GM12878 (cell line): ENCODE measurements around the gene OR8I2. TPM values are rescaled to one million over a fixed set of nuclear protein-coding genes. Genes with fewer than 3 reads are reported as not detected.

Source experiments
- ATAC-seq: fragments of 200-7000 bp; cut with Tn5 transposase; 3 replicates; pipeline ENCODE4 v1.9.1; 2020; ENCODE audit warnings: mild to moderate bottlenecking, moderate library complexity
- BruUV-seq: library from RNA; stranded (reverse); fragments of 400-500 nt; replicated peaks from 2 replicates; lab custom pipeline; 2021; lab: Mats Ljungman, UMichigan
- CTCF ChIA-PET: fragments of 300-600 bp; sonication (Branson Sonifier 250); formaldehyde crosslinking; extraction: SDS; loops from one replicate; lab custom pipeline; 2021; ENCODE audit warnings: inconsistent platforms; lab: Yijun Ruan, JAX
- POLR2A ChIA-PET: fragments of 350-600 bp; formaldehyde crosslinking; extraction: SDS; loops from one replicate; lab custom pipeline; 2021; ENCODE audit warnings: inconsistent platforms; lab: Charles Lee
- RAD21 ChIA-PET: fragments of 300-600 bp; sonication (Branson Sonifier 250); formaldehyde crosslinking; loops from one replicate; lab custom pipeline; 2023; ENCODE audit warnings: antibody characterized with exemption; ENCODE audit not compliant: unreplicated experiment; lab: Charles Lee
- SMC1A ChIA-PET: fragments of 300-600 bp; sonication (Branson Sonifier 250); formaldehyde crosslinking; loops from one replicate; lab custom pipeline; 2023; ENCODE audit not compliant: unreplicated experiment, uncharacterized antibody; lab: Charles Lee
- DNase-seq: peaks from one replicate; pipeline ENCODE4 v3.0.0-alpha.2; 2011; ENCODE audit warnings: low read depth, low spot score
- FAIRE-seq: peaks from 3 replicates; lab custom pipeline; 2011; peaks lifted over from hg19 to GRCh38; lab: Jason Lieb, UNC
- H2AFZ ChIP-seq: 2 replicates; pipeline ENCODE4 v1.6.0; 2011; ENCODE audit warnings: low read depth, low read length, control low read depth; ENCODE audit not compliant: control insufficient read depth
- H3K27ac ChIP-seq: 2 replicates; pipeline ENCODE4 v1.5.1; 2011; ENCODE audit warnings: control low read depth; ENCODE audit not compliant: control insufficient read depth, insufficient read depth
- H3K27me3 ChIP-seq, 2 experiments: replicated peaks in 1 of 2; 2 replicates each; pipeline versions ENCODE4 v1.6.0 to v1.6.1; 2011; ENCODE audit warnings: low read length in 1 of 2; ENCODE audit not compliant: control insufficient read depth in 2 of 2, insufficient read depth in 2 of 2
- H3K36me3 ChIP-seq, 2 experiments: 2 replicates each; pipeline ENCODE4 v1.5.1; 2011; ENCODE audit warnings: low read length in 1 of 2; ENCODE audit not compliant: control insufficient read depth in 2 of 2, insufficient read depth in 2 of 2
- H3K4me1 ChIP-seq: 2 replicates; pipeline ENCODE4 v1.6.1; 2011; ENCODE audit warnings: mild to moderate bottlenecking, low read length, moderate library complexity, mixed read lengths; ENCODE audit not compliant: control insufficient read depth, insufficient read depth
- H3K4me2 ChIP-seq: 2 replicates; pipeline ENCODE4 v1.6.0; 2011; ENCODE audit warnings: control low read depth; ENCODE audit not compliant: control insufficient read depth, insufficient read depth
- H3K4me3 ChIP-seq: fragments of 200-600 bp; sonication (generic); 2 replicates; pipeline ENCODE4 v1.5.1; 2016
- H3K79me2 ChIP-seq: 2 replicates; pipeline ENCODE4 v1.6.0; 2011; ENCODE audit warnings: low read length; ENCODE audit not compliant: control insufficient read depth, insufficient read depth
- H3K9ac ChIP-seq: 2 replicates; pipeline ENCODE4 v1.8.0; 2011; ENCODE audit warnings: low read length, control low read depth, mixed read lengths; ENCODE audit not compliant: control insufficient read depth, insufficient read depth
- H3K9me3 ChIP-seq: replicated peaks from 3 replicates; pipeline ENCODE4 v1.5.1; 2011; ENCODE audit warnings: mild to moderate bottlenecking, low read length; ENCODE audit not compliant: control insufficient read depth, insufficient read depth
- H4K20me1 ChIP-seq: 2 replicates; pipeline ENCODE4 v1.6.0; 2011; ENCODE audit not compliant: control insufficient read depth, insufficient read depth
- CEBPB ChIP-seq, 2 experiments: fragments of 150-350 bp in 1 of 2; IDR thresholded peaks; 2 replicates each; pipeline ENCODE4 v1.6.1; 2012 to 2014; ENCODE audit warnings: low read depth in 2 of 2, low read length in 2 of 2, borderline replicate concordance in 1 of 2, inconsistent platforms in 1 of 2
- FOXM1 ChIP-seq: IDR thresholded peaks from 2 replicates; pipeline ENCODE4 v1.6.1; 2012; ENCODE audit warnings: low read depth, mild to moderate bottlenecking, inconsistent platforms, low read length, moderate library complexity
- IKZF2 ChIP-seq, 2 experiments: fragments of 450-650 bp; IDR thresholded peaks; 2 replicates each; pipeline ENCODE4 v1.6.1; 2017; ENCODE audit warnings: mild to moderate bottlenecking in 2 of 2, moderate library complexity in 2 of 2
- KAT2A ChIP-seq: conservative IDR thresholded peaks from 2 replicates; pipeline ENCODE4 v1.6.1; 2011; ENCODE audit warnings: low read depth, low read length; ENCODE audit not compliant: control insufficient read depth
- MEF2A ChIP-seq: IDR thresholded peaks from 2 replicates; pipeline ENCODE4 v1.6.1; 2011; ENCODE audit warnings: low read depth, mild to moderate bottlenecking, low read length, moderate library complexity; ENCODE audit not compliant: insufficient read depth
- MTA3 ChIP-seq: IDR thresholded peaks from 2 replicates; pipeline ENCODE4 v1.6.1; 2012; ENCODE audit warnings: low read length, inconsistent platforms, borderline replicate concordance
- MXI1 ChIP-seq: fragments of 150-350 bp; IDR thresholded peaks from 2 replicates; pipeline ENCODE4 v1.6.1; 2011; ENCODE audit warnings: low read depth, mild to moderate bottlenecking, inconsistent platforms, low read length, improper control_type of control experiment
- MYB ChIP-seq: fragments of 150-350 bp; IDR thresholded peaks from 2 replicates; pipeline ENCODE4 v1.6.1; 2014; ENCODE audit warnings: mild to moderate bottlenecking, low read depth, low read length, borderline replicate concordance
- NR2C1 ChIP-seq: fragments of 450-650 bp; IDR thresholded peaks from 2 replicates; pipeline ENCODE4 v1.6.1; 2017; ENCODE audit warnings: antibody characterized with exemption, mild to moderate bottlenecking, moderate library complexity
- PML ChIP-seq: IDR thresholded peaks from 2 replicates; pipeline ENCODE4 v1.6.1; 2012; ENCODE audit warnings: low read length, inconsistent platforms
- POLR2A ChIP-seq: IDR thresholded peaks from 2 replicates; pipeline ENCODE4 v1.6.1; 2011; ENCODE audit warnings: low read depth, mild to moderate bottlenecking, low read length
- POLR2AphosphoS5 ChIP-seq: IDR thresholded peaks from 2 replicates; pipeline ENCODE4 v1.6.1; 2011; ENCODE audit warnings: mild to moderate bottlenecking, low read length, inconsistent platforms
- SMAD1 ChIP-seq: fragments of 450-650 bp; IDR thresholded peaks from 2 replicates; pipeline ENCODE4 v1.6.1; 2018; ENCODE audit warnings: mild to moderate bottlenecking, low read depth; ENCODE audit not compliant: partially characterized antibody
- SUPT20H ChIP-seq: IDR thresholded peaks from 2 replicates; pipeline ENCODE4 v1.6.1; 2011; ENCODE audit warnings: low read depth, mild to moderate bottlenecking, low read length, moderate library complexity, borderline replicate concordance; ENCODE audit not compliant: control insufficient read depth
- WGBS: methylation state at CpG from one replicate; pipeline ENCODE4 v1.1.6; 2016; ENCODE audit warnings: low lambda C conversion rate; ENCODE audit not compliant: insufficient replicate concordance, insufficient coverage; ENCODE audit errors: missing lambda C conversion rate; 5-methylcytosine and 5-hydroxymethylcytosine counted together
- in situ Hi-C: fragments of 300-500 bp; cut with MboI; formaldehyde crosslinking; loops from 9 replicates; pipeline ENCODE4 v1.14.3; 2018; ENCODE audit warnings: mixed read lengths
- intact Hi-C: fragments of 100-400 bp; cut with micrococcal nuclease; formaldehyde crosslinking; loops from one replicate; pipeline ENCODE4 v1.14.2; 2022; ENCODE audit not compliant: unreplicated experiment
- polyA plus RNA-seq, 11 experiments: library from polyadenylated mRNA; depleted of rRNA in 4 of 11; unstranded in 6 of 11; stranded (reverse) in 5 of 11; fragments of >200 nt; fragmentation: Nextera tagmentation in 4 of 11; fragmentation: Illumina TruSeq in 1 of 11; extraction: Ambion mirVana in 4 of 11; extraction: Trizol in 1 of 11; gene quantifications; 1 replicate in 1 of 11; 2 replicates in 10 of 11; pipeline versions ENCODE4 v1.2.1 to v1.2.3, GENCODE V29; 2011 to 2016; ENCODE audit warnings: inconsistent platforms in 2 of 11, missing spikeins in 2 of 11, low read depth in 1 of 11
- total RNA-seq, 4 experiments: library from RNA; depleted of rRNA in 3 of 4; stranded (reverse); fragments of >200 nt in 3 of 4; fragmentation: Illumina TruSeq in 1 of 4; extraction: Trizol in 1 of 4; gene quantifications; 2 replicates each; pipeline versions ENCODE4 v1.2.1 to v1.2.3, GENCODE V29; 2013 to 2021
- TF ChIP-seq, protein P1 (sequence below): IDR thresholded peaks from 2 replicates; pipeline ENCODE4 v1.6.1; 2012; ENCODE audit warnings: low read length, inconsistent platforms
- TF ChIP-seq, protein P2 (sequence below): fragments of 150-350 bp; IDR thresholded peaks from 2 replicates; pipeline ENCODE4 v1.6.1; 2014; ENCODE audit warnings: mild to moderate bottlenecking, low read depth, low read length
- TF ChIP-seq, protein P3 (sequence below): IDR thresholded peaks from 2 replicates; pipeline ENCODE4 v1.6.1; 2011; ENCODE audit warnings: borderline replicate concordance, low read depth, mild to moderate bottlenecking, moderate library complexity, mixed read lengths, low read length; ENCODE audit not compliant: insufficient read depth; ENCODE audit errors: extremely low read length
- TF ChIP-seq, protein P4 (sequence below): fragments of 450-650 bp; IDR thresholded peaks from 2 replicates; pipeline ENCODE4 v1.6.1; 2016; ENCODE audit warnings: mild to moderate bottlenecking
- TF ChIP-seq, protein P5 (sequence below): fragments of 450-650 bp; IDR thresholded peaks from 2 replicates; pipeline ENCODE4 v1.6.1; 2017; ENCODE audit warnings: low read depth, mild to moderate bottlenecking, moderate library complexity

The OR8I2 gene
- total and polyA plus RNA-seq, 10 of the 15 experiments (the other 5 are each of a cell fraction or from before 2014, with no cell fraction given): not detected

DNA sequence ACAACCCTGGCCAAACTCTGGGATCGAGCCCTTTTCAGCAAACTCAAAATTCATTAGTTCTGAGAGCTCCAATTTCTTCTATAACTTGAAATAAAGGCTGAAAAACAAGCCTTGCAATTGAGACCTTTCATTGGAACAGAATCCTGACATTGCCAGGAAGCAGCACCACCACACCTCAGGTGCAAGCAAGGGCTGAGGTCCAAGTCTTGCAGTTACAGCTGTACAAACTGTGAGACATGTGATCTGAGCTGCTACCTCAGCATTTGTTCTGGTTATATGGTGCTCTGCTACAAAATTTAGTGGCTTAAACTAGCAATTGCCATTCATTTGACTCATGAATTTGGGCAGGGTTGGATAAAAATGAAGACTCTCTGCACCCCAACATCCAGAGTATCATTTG lies 47.6 kb upstream of the OR8I2 start:
- no peaks in the 10 kb centered on the region for H3K36me3 ChIP-seq
- H3K27ac ChIP-seq: no peak overlapping the region
- ChIA-PET SMC1A (no interaction called here), CTCF (no interaction called here), POLR2A (no interaction called here), RAD21 (no interaction called here)
- FAIRE-seq (no peak), ATAC-seq (no peak), DNase-seq (no peak)
- H2AFZ ChIP-seq: no peak overlapping the region
- H4K20me1 ChIP-seq: no peaks in the 10 kb centered on the region
- intact Hi-C loops (no loop called here), in situ Hi-C loops (loop anchor here (10.0 kb wide), 1 partner anchor 61 kb away; no protein-coding TSS in a partner anchor)
- 0% methylated on average over 1 of the region's 1 CpG for WGBS
- no peaks in the 10 kb centered on the region for H3K27me3 ChIP-seq
- no peak overlapping the region for H3K4me3 ChIP-seq
- H3K4me1 ChIP-seq: no peaks in the 10 kb centered on the region
- H3K9me3 ChIP-seq: no peaks in the 10 kb centered on the region
- no peaks in the 10 kb centered on the region for H3K79me2 ChIP-seq
- BruUV-seq: no TSS peak
- no peak overlapping the region for H3K9ac ChIP-seq
- H3K4me2 ChIP-seq: no peak overlapping the region
- TF ChIP-seq NR2C1: no peak
- no peak for TF ChIP-seq IKZF2 (IDR thresholded peaks at IDR 0.05)
- no peak for TF ChIP-seq MTA3
- no peak for TF ChIP-seq SUPT20H
- TF ChIP-seq POLR2A: no peak
- TF ChIP-seq CEBPB (IDR thresholded peaks at IDR 0.05; ENCODE audit: borderline replicate concordance in 1 of 2, low read depth in 2 of 2, low read length in 2 of 2): no peak
- TF ChIP-seq, protein P1, sequence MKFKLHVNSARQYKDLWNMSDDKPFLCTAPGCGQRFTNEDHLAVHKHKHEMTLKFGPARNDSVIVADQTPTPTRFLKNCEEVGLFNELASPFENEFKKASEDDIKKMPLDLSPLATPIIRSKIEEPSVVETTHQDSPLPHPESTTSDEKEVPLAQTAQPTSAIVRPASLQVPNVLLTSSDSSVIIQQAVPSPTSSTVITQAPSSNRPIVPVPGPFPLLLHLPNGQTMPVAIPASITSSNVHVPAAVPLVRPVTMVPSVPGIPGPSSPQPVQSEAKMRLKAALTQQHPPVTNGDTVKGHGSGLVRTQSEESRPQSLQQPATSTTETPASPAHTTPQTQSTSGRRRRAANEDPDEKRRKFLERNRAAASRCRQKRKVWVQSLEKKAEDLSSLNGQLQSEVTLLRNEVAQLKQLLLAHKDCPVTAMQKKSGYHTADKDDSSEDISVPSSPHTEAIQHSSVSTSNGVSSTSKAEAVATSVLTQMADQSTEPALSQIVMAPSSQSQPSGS: no peak
- TF ChIP-seq, protein P2, sequence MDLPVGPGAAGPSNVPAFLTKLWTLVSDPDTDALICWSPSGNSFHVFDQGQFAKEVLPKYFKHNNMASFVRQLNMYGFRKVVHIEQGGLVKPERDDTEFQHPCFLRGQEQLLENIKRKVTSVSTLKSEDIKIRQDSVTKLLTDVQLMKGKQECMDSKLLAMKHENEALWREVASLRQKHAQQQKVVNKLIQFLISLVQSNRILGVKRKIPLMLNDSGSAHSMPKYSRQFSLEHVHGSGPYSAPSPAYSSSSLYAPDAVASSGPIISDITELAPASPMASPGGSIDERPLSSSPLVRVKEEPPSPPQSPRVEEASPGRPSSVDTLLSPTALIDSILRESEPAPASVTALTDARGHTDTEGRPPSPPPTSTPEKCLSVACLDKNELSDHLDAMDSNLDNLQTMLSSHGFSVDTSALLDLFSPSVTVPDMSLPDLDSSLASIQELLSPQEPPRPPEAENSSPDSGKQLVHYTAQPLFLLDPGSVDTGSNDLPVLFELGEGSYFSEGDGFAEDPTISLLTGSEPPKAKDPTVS: no peak
- no peak for TF ChIP-seq KAT2A
- TF ChIP-seq, protein P3, sequence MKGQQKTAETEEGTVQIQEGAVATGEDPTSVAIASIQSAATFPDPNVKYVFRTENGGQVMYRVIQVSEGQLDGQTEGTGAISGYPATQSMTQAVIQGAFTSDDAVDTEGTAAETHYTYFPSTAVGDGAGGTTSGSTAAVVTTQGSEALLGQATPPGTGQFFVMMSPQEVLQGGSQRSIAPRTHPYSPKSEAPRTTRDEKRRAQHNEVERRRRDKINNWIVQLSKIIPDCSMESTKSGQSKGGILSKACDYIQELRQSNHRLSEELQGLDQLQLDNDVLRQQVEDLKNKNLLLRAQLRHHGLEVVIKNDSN: no peak
- TF ChIP-seq FOXM1: no peak
- no peak for TF ChIP-seq MYB
- no peak for TF ChIP-seq SMAD1
- TF ChIP-seq, protein P4, sequence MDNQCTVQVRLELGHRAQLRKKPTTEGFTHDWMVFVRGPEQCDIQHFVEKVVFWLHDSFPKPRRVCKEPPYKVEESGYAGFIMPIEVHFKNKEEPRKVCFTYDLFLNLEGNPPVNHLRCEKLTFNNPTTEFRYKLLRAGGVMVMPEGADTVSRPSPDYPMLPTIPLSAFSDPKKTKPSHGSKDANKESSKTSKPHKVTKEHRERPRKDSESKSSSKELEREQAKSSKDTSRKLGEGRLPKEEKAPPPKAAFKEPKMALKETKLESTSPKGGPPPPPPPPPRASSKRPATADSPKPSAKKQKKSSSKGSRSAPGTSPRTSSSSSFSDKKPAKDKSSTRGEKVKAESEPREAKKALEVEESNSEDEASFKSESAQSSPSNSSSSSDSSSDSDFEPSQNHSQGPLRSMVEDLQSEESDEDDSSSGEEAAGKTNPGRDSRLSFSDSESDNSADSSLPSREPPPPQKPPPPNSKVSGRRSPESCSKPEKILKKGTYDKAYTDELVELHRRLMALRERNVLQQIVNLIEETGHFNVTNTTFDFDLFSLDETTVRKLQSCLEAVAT: no peak
- TF ChIP-seq PML: no peak
- TF ChIP-seq, protein P5, sequence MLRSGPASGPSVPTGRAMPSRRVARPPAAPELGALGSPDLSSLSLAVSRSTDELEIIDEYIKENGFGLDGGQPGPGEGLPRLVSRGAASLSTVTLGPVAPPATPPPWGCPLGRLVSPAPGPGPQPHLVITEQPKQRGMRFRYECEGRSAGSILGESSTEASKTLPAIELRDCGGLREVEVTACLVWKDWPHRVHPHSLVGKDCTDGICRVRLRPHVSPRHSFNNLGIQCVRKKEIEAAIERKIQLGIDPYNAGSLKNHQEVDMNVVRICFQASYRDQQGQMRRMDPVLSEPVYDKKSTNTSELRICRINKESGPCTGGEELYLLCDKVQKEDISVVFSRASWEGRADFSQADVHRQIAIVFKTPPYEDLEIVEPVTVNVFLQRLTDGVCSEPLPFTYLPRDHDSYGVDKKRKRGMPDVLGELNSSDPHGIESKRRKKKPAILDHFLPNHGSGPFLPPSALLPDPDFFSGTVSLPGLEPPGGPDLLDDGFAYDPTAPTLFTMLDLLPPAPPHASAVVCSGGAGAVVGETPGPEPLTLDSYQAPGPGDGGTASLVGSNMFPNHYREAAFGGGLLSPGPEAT: no peak
- no peak for TF ChIP-seq MXI1
- no peak for TF ChIP-seq POLR2AphosphoS5
- TF ChIP-seq MEF2A: no peak
